MM.1S (cell line): Measurements from ENCODE around the gene NME1.

ENCODE experiments used
- DNase-seq: peaks from one replicate; pipeline ENCODE4 v3.0.0-alpha.2; 2015
- H2AFZ ChIP-seq: fragments of 300-600 bp; sonication (generic); 2 replicates; pipeline ENCODE4 v1.6.0; 2016; ENCODE audit warnings: antibody characterized with exemption, low read length
- H3F3A ChIP-seq: fragments of 300-600 bp; sonication (generic); 2 replicates; pipeline ENCODE4 v1.6.1; 2016; ENCODE audit warnings: mild to moderate bottlenecking, antibody characterized with exemption, low read length, moderate library complexity, mixed read lengths; ENCODE audit not compliant: insufficient read depth
- H3K27ac ChIP-seq: fragments of 300-600 bp; sonication (generic); 2 replicates; pipeline ENCODE4 v1.5.1; 2016; ENCODE audit warnings: mild to moderate bottlenecking, low read length
- H3K27me3 ChIP-seq: fragments of 300-600 bp; sonication (generic); replicated peaks from 2 replicates; pipeline ENCODE4 v1.6.0; 2016; ENCODE audit warnings: low read length; ENCODE audit not compliant: insufficient read depth
- H3K36me3 ChIP-seq: fragments of 300-600 bp; sonication (generic); replicated peaks from 2 replicates; pipeline ENCODE4 v1.6.1; 2016; ENCODE audit warnings: mild to moderate bottlenecking, low read length, mixed read lengths; ENCODE audit not compliant: insufficient read depth
- H3K4me1 ChIP-seq: fragments of 300-600 bp; sonication (generic); 2 replicates; pipeline ENCODE4 v1.6.1; 2016; ENCODE audit warnings: low read length, mixed read lengths
- H3K4me2 ChIP-seq: fragments of 300-600 bp; sonication (generic); 2 replicates; pipeline ENCODE4 v1.6.0; 2016; ENCODE audit warnings: low read depth, low read length
- H3K4me3 ChIP-seq: fragments of 300-600 bp; sonication (generic); 2 replicates; pipeline ENCODE4 v1.5.1; 2016; ENCODE audit warnings: low read length, mixed read lengths
- H3K79me2 ChIP-seq: fragments of 300-600 bp; sonication (generic); 2 replicates; pipeline ENCODE4 v1.6.1; 2016; ENCODE audit warnings: mixed run types, low read length, mixed read lengths
- H3K9ac ChIP-seq: fragments of 300-600 bp; sonication (generic); 2 replicates; pipeline ENCODE4 v1.6.1; 2016; ENCODE audit warnings: low read length, mixed read lengths
- H3K9me2 ChIP-seq: fragments of 300-600 bp; sonication (generic); replicated peaks from 2 replicates; pipeline ENCODE4 v1.6.1; 2016; ENCODE audit warnings: mild to moderate bottlenecking, low read length, mixed read lengths; ENCODE audit not compliant: insufficient read depth
- H3K9me3 ChIP-seq: fragments of 300-600 bp; sonication (generic); replicated peaks from 2 replicates; pipeline ENCODE4 v1.6.1; 2016; ENCODE audit warnings: mild to moderate bottlenecking, low read length, mixed read lengths; ENCODE audit not compliant: insufficient read depth
- H4K20me1 ChIP-seq: fragments of 300-600 bp; sonication (generic); 2 replicates; pipeline ENCODE4 v1.6.1; 2016; ENCODE audit warnings: mild to moderate bottlenecking, low read length, moderate library complexity, mixed read lengths; ENCODE audit not compliant: insufficient read depth
- CTCF ChIP-seq: fragments of 300-600 bp; sonication (generic); IDR thresholded peaks from 2 replicates; pipeline ENCODE4 v1.5.1; 2016; ENCODE audit warnings: antibody characterized with exemption, low read length, mixed read lengths
- EZH2 ChIP-seq: fragments of 300-600 bp; sonication (generic); optimal IDR thresholded peaks from 2 replicates; pipeline ENCODE3; 2017; ENCODE audit warnings: low read depth, mild to moderate bottlenecking, antibody characterized with exemption, low read length, mixed read lengths
- EZH2phosphoT487 ChIP-seq: fragments of 300-600 bp; sonication (generic); IDR thresholded peaks from 2 replicates; pipeline ENCODE4 v1.6.1; 2018; ENCODE audit warnings: antibody characterized with exemption, low read length

Gene NME1

GRCh38 chr17:51124640-51125503 lies 28.5 kb upstream of the NME1 start:
- H3K4me2 ChIP-seq = no peak overlapping the region
- H2AFZ ChIP-seq = no peak overlapping the region

GRCh38 chr17:51128076-51128475 lies 25.3 kb upstream of the NME1 start:
- Histone ChIP-seq H3K4me2 (no peak overlapping the region), H3K27ac (no peak overlapping the region), H3K79me2 (no peaks in the 10 kb centered on the region), H3F3A (no peaks in the 10 kb centered on the region), H3K27me3 (no peaks in the 10 kb centered on the region), H3K9me3 (no peaks in the 10 kb centered on the region), H2AFZ (no peak overlapping the region), H3K9ac (no peak overlapping the region), H3K36me3 (no peaks in the 10 kb centered on the region), H3K4me3 (no peak overlapping the region), H4K20me1 (no peaks in the 10 kb centered on the region), H3K9me2 (no peaks in the 10 kb centered on the region), H3K4me1 (peaks cover 3% of the 10 kb centered on the region; the same call in 1 of the 2 replicates)
- DNase-seq = no peak
- TF ChIP-seq EZH2 (no peak), EZH2phosphoT487 (no peak), CTCF (no peak)

More at GRCh38 chr17:51124640-51125503, 28.5 kb upstream of the NME1 start:
- Histone ChIP-seq H3K9ac (no peak overlapping the region), H3K27me3 (no peaks in the 10 kb centered on the region), H3K9me3 (no peaks in the 10 kb centered on the region), H3K36me3 (no peaks in the 10 kb centered on the region), H3F3A (peaks cover 19% of the 10 kb centered on the region), H3K4me1 (peaks cover 5% of the 10 kb centered on the region), H4K20me1 (no peaks in the 10 kb centered on the region), H3K4me3 (no peak overlapping the region), H3K79me2 (peaks cover 7% of the 10 kb centered on the region), H3K9me2 (no peaks in the 10 kb centered on the region), H3K27ac (no peak overlapping the region)
- no peak for DNase-seq
- TF ChIP-seq EZH2 (no peak), CTCF (no peak), EZH2phosphoT487 (no peak)

GRCh38 chr17:51132964-51133319 lies 20.4 kb upstream of the NME1 start:
- TF ChIP-seq EZH2 (no peak), EZH2phosphoT487 (no peak), CTCF (no peak)
- Histone ChIP-seq H3F3A (no peaks in the 10 kb centered on the region), H3K27me3 (no peaks in the 10 kb centered on the region), H3K4me3 (no peak overlapping the region), H4K20me1 (no peaks in the 10 kb centered on the region), H3K9me2 (no peaks in the 10 kb centered on the region), H3K9ac (no peak overlapping the region), H3K4me2 (no peak overlapping the region), H3K4me1 (peaks cover 7% of the 10 kb centered on the region; the same call in 1 of the 2 replicates), H2AFZ (no peak overlapping the region), H3K27ac (no peak overlapping the region), H3K9me3 (no peaks in the 10 kb centered on the region), H3K36me3 (no peaks in the 10 kb centered on the region), H3K79me2 (no peaks in the 10 kb centered on the region)
- DNase-seq = no peak
